ENCODE measurements around the gene MGAT1. TPM values are rescaled to one million over a fixed set of nuclear protein-coding genes. Genes with fewer than 3 reads are reported as not detected.

The MGAT1 gene
- polyA plus RNA-seq, 10 donors, result 65.3 to 98.3 (median 78.1) TPM

Other genes starting within 250 kb of the MGAT1 start
- gene SCGB3A1, start 211.3 kb downstream of the MGAT1 start, polyA plus RNA-seq (ENCODE audit: insufficient read length in 10 of 10), result 1 to 10 TPM in 4 of 10 donors, under 1 TPM in 6; 0.47 to 1.8 (median 0.90) TPM
- gene FLT4, start 153.2 kb downstream of the MGAT1 start, polyA plus RNA-seq (ENCODE audit: insufficient read length in 10 of 10), result 10 to 100 TPM in 2 of 10 donors, 1 to 10 TPM in 8; 5.6 to 11.7 (median 8.1) TPM
- gene OR2Y1, start 62.7 kb downstream of the MGAT1 start, polyA plus RNA-seq (ENCODE audit: insufficient read length in 10 of 10), result not detected
- gene ZFP62, start 58.5 kb upstream of the MGAT1 start, polyA plus RNA-seq (ENCODE audit: insufficient read length in 10 of 10), result 10 to 100 TPM; 19.4 to 34.6 (median 28.4) TPM
- under 1 TPM in 4 of 10 donors, not detected in 6; 0.10 to 0.31 (median 0.16) TPM for gene BTNL8, start 96.4 kb upstream of the MGAT1 start, polyA plus RNA-seq (ENCODE audit: insufficient read length in 10 of 10)
- under 1 TPM in 1 of 10 donors, not detected in 9; 0.09 TPM for gene BTNL3, start 186.0 kb upstream of the MGAT1 start, polyA plus RNA-seq (ENCODE audit: insufficient read length in 10 of 10)
- 10 to 100 TPM in 6 of 10 donors, 1 to 10 TPM in 4; 6.6 to 34.0 (median 10.9) TPM for gene BTNL9, start 237.5 kb upstream of the MGAT1 start, polyA plus RNA-seq (ENCODE audit: insufficient read length in 10 of 10)

All from muscle of back (tissue), 10 donors.